HG02973 (cell line): ENCODE results near the gene SLCO3A1.
"Not testable (repeated sequence)": the region's sequence is repeated elsewhere in the genome, so short reads cannot be mapped to it uniquely, and the experiment has no call there.

Source experiments
- ATAC-seq: cut with Tn5 transposase; IDR thresholded peaks from one replicate; pipeline ENCODE4 v1.9.1; 2021; ENCODE audit warnings: moderate library complexity; ENCODE audit not compliant: unreplicated experiment

The SLCO3A1 gene

GRCh38 chr15:92184679-92185230 is 331.2 kb downstream of the SLCO3A1 start:
- no peak for ATAC-seq

- no peak for ATAC-seq
Observed at GRCh38 chr15:92187975-92188374, 334.5 kb downstream of the SLCO3A1 start.

- no peak for ATAC-seq
Observed at GRCh38 chr15:92189166-92189565, 335.7 kb downstream of the SLCO3A1 start.

GRCh38 chr15:92195241-92195640 is 341.7 kb downstream of the SLCO3A1 start:
- ATAC-seq, result no peak

GRCh38 chr15:92196342-92196741 is 342.8 kb downstream of the SLCO3A1 start:
- no peak for ATAC-seq

GRCh38 chr15:92197746-92198145 is 344.2 kb downstream of the SLCO3A1 start:
- no peak for ATAC-seq

GRCh38 chr15:92200891-92201290 is 347.4 kb downstream of the SLCO3A1 start:
- ATAC-seq, result no peak

- ATAC-seq, result no peak
Observed at GRCh38 chr15:92205255-92205739, 351.8 kb downstream of the SLCO3A1 start.

GRCh38 chr15:92207601-92208000 is 354.1 kb downstream of the SLCO3A1 start:
- not testable (repeated sequence) for ATAC-seq
